GM19463 (cell line): ENCODE results near the gene ZNF81.
"Not testable (repeated sequence)": the region's sequence is repeated elsewhere in the genome, so short reads cannot be mapped to it uniquely, and the experiment has no call there.

Experiments
- ATAC-seq: cut with Tn5 transposase; IDR thresholded peaks from one replicate; pipeline ENCODE4 v1.9.1; 2021; ENCODE audit warnings: mild to moderate bottlenecking, moderate library complexity; ENCODE audit not compliant: unreplicated experiment

Gene ZNF81

GRCh38 chrX:47843363-47843762 lies 6.7 kb downstream of the ZNF81 start:
- ATAC-seq: no peak

DNA sequence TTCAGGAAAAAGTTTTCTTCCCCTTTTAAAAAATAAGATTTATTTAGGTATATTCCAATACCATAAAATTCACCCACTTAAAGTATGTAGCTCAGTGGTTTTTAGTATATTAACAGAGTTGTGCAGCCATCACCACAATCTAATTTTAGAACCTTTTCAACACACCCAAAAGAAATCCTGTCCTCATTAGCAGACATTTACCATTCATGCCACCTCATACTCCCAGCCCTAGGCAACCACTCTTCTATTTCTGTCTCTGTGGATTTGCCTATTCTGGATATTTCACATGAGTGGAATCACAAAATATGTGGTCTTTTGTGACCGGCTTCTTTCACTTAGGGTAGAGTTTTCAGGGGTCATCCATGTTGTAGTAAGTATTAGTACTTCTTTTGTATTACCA lies 7.4 kb downstream of the ZNF81 start:
- ATAC-seq: no peak

DNA sequence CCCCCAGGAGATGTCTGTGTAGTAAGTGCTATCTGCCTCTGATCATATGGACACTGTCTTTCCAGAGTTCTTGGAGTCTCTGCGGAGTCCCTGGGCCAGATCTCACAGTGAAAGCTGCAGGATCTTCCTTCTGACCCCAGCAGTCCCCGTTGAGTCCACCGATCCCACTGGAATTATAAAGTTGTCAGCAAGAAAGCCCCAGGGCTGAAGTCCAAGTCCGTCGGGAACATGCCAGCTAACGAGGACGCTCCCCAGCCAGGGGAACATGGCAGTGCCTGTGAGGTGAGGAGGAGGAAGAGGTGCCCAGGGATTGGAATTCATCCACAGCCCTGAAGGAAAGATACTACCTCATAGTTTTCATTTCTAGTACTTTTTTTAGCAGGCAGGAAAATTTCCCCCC lies 9.3 kb downstream of the ZNF81 start:
- ATAC-seq: no peak

GRCh38 chrX:47849778-47850177 lies 13.1 kb downstream of the ZNF81 start:
- no peak for ATAC-seq

DNA sequence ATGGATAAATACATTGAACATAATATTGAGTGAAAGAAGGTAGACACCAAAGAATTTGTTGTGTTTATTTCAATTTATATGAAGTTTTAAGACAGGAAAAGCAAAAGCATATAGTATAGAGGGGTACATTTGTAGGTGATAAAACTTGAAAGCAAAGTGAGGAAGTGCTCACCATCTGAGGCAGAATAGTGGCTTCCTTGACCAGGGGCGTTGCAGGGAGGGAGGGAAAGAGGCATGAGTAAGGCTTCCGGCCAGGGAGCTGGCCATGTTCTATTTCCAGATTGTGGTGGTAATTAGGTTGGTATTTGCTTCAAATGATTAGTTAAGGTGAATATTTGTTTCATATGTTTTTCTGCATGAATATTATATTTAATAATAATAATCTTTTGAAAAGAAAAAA lies 13.7 kb downstream of the ZNF81 start:
- not testable (repeated sequence) for ATAC-seq

DNA sequence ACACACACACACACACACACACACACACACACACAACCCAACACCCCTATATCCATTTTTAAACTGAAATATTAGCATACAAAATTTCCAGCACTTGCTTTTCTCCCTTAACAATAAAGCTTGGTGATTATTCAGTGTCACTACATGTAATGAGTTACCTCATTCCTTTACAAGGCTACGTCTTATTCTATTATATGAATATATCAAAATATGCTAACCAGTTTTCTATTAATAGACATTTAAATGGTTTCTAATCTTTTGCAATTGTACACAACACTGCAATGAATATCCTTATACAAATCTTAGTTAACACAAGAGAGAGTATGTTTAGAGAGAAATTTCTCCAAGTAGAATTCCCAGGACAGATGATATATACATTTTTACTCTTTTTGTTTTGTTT lies 14.2 kb downstream of the ZNF81 start:
- ATAC-seq: no peak

GRCh38 chrX:47854474-47854873 lies 17.8 kb downstream of the ZNF81 start:
- ATAC-seq: no peak

DNA sequence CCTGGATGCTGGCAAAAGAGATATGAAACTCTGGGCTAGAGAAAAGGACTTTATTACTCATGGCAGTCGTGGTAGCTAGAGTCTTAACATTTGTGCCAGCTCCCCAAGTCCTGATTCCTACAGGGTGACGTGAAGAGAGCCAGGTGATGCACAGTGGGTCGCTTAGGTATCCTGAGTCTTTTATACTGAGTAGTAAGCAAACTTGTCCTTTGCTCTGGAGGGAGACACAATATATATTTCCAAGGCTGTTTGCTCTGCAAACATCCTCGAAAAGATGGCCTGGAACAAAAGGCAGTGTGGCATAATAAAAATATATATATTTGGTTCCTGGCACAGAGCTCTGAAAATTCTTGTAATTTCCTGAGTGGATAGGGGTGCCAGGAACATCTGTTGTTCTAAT lies 23.0 kb downstream of the ZNF81 start:
- ATAC-seq: no peak

DNA sequence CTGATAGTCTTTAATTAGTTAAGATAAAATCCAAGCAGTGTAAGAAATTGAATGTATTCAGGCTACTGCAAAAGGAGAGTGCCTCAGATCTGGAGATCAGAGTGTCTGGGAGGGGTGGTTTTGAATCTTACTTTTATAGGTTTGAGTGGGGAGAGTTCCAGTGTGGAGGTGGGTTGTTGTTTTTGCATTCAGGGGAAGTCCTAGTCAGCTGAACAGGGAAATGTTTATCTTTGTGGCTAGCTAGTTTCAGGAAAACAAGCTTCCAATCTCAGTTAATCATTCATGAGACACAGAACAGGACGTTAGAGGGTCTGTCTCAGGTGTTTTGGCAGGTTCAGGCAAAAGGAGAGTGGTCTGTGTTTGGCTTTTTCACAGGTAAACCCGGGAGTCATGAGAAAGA lies 26.0 kb downstream of the ZNF81 start:
- no peak for ATAC-seq

- ATAC-seq: no peak
These were observed 26.5 kb downstream of the ZNF81 start for GRCh38 chrX:47863187-47863586.

DNA sequence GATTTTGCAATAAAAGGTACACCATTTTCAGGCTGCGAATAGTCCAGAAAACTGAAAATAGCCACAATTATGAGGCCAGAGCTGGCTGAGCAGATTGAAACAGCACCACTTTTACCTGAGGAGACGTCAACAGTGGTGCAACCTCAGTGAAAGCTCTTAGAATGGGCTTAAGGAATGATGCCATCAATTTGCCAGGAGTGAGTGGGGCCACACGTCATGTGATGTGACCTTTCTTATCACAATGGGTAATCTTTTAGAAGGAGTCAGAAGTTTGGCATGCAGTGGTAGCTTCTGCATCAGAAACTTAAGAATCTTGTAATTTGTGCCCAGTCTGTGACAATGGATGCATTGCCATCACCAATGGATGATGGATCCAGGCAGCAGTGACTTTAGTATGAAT lies 27.6 kb downstream of the ZNF81 start:
- ATAC-seq: no peak

DNA sequence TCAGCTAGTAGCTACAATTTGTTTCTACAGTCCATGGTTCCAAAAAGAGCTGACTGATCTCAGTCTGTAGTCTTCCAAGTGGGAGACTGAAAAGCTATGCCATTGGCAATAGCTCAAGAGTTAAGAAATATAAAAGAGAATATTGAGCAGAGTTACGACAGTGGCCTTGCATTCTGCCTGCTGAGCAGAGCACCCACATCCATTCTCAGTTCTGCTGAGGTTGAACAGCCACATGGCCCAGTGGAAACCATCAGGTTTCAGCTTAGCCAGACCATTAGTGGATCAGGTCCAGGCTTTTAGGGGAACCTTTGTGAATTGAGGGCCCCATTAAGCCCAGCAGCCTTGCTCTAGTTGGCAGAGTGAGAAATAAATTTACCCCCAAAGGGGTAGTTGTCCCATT lies 28.1 kb downstream of the ZNF81 start:
- no peak for ATAC-seq

DNA sequence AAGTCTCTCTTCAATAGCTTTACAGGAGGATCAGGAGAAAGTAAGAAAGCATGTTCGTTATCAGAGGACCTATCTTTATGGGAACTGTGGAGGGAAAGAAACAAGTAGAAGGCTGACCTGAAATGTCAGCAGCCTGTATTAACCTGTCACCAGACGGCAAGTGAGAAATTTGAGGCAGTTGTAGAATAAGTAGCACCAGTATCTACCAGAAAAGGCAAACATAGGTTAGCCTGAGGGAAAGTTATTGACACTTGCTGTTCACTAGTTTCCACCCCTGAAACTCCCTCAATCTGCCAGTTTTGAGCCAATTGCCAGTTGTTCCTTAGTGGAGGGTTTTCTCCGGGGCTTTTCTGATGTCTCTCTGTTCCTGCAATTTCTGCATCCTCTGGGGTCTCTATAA lies 36.4 kb downstream of the ZNF81 start:
- no peak for ATAC-seq

- peak; percentile 57 for ATAC-seq
These were observed 40.6 kb downstream of the ZNF81 start for GRCh38 chrX:47877327-47877726.

GRCh38 chrX:47878198-47878597 lies 41.5 kb downstream of the ZNF81 start:
- ATAC-seq: no peak

- no peak for ATAC-seq
These were observed 42.8 kb downstream of the ZNF81 start for GRCh38 chrX:47879463-47879862.

DNA sequence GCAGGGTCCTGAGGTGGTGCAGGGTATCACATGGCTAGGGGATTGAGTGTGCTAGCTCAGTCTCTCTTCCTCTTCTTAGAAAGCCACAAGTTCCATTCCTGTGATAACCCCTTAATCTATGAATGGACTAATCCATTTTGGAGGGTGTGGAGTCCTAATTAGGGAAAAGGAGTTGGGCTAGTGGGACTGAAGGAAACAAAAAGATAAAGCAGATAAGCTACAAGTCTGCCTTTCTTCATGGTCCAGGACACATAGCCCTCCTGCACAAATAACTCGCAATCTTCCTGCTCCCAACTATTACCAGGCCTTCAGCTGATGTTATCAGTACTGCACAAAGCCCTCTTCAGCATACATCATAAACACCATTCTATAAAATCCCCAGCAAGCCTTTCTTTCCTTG lies 44.2 kb downstream of the ZNF81 start:
- ATAC-seq: no peak

GRCh38 chrX:47885501-47885900 lies 48.8 kb downstream of the ZNF81 start:
- no peak for ATAC-seq

DNA sequence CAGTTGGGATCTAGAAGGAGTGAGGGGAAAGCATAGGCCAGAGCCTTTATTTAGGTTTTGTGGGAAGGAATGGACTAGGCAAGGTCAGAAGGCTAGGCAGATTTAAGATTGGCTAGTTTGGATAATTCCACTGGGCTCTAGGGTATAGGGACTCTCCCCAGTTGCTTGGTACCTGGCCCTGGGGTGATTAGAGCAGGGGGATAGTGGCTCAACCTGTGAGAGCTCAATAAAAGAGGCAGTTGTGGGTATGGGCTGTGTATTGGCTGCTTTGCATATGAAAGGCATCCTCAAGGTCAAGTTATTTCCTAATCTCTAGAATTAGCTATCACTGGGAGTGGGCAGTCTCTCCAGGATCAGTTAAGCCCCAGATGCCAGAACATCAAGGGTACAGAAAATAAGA lies 61.3 kb downstream of the ZNF81 start:
- no peak for ATAC-seq

DNA sequence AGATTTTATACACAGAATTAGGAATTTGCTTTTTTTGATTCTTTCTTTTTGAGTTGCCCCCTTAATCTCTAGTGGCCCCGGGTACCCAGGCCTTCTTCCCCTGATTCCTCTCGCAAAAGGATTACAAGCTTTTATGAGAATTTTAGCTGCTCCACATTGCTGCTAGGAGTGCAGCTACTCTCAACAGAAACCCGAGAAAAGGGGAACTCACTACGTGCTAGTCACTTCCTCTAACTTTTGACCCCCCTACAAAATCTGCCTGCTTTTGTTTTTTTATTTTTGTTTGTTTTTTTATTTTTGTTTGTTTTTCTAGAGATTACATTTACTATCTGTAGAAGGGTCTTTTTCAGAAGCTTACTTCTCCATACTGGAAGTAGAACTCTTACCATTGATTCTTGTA lies 64.1 kb downstream of the ZNF81 start:
- no peak for ATAC-seq

DNA sequence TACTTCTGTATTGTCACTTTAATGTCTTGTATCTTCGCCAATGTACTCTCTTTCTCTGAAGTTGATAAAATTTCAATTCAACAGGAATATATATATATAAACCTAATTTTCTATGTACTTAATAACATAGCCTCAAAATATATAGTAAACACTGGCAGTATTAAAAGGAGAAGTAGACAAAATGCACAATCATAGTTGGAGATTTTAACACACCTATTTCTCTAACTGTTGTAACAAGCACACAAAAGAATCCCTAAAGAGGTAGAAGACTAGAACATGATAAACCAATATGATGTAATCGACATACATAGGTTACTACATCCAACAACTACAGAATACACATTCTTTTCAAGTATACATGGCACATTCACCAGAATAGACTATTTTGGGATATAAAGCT lies 65.5 kb downstream of the ZNF81 start:
- no peak for ATAC-seq

GRCh38 chrX:47915886-47916493 lies 79.3 kb downstream of the ZNF81 start:
- no peak for ATAC-seq

- no peak for ATAC-seq
These were observed 81.6 kb downstream of the ZNF81 start for GRCh38 chrX:47918274-47918673.

- no peak for ATAC-seq
These were observed 90.5 kb downstream of the ZNF81 start for GRCh38 chrX:47927212-47927611.
